GM23248 (cell line): ENCODE data around the gene EFCAB10.

Source experiments
- EZH2 ChIP-seq: fragments of 200-600 bp; sonication (generic); IDR thresholded peaks from 2 replicates; pipeline ENCODE4 v1.6.1; 2018; ENCODE audit warnings: antibody characterized with exemption, mild to moderate bottlenecking; ENCODE audit not compliant: insufficient read depth, poor library complexity, severe bottlenecking
- EZH2phosphoT487 ChIP-seq: fragments of 200-600 bp; sonication (generic); IDR thresholded peaks from 2 replicates; pipeline ENCODE4 v1.6.1; 2018; ENCODE audit warnings: antibody characterized with exemption, moderate library complexity, mild to moderate bottlenecking, low read depth; ENCODE audit not compliant: insufficient read depth

DNA sequence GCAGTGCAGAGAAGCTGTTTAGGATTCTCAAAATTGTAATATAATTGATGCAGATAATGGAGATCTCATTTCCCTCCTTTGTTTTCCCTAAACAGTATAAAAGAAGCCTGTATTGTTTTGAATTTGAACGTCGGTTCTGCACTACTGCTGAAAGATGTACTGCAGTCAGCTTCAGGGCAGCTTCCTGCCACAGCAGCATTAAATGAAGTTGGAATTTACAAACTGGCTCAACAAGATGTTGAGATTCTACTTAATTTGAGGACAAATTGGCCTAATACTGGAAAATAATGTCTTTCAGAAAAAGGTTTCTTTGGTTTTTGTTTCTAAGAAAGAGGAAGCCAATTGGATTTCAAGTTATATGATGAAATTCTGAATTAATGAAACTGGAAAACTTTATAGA is 14.3 kb downstream of the EFCAB10 start:
- no peak for TF ChIP-seq EZH2
- TF ChIP-seq EZH2phosphoT487, result no peak
